ENCODE data around the gene RIPOR3.

DNA sequence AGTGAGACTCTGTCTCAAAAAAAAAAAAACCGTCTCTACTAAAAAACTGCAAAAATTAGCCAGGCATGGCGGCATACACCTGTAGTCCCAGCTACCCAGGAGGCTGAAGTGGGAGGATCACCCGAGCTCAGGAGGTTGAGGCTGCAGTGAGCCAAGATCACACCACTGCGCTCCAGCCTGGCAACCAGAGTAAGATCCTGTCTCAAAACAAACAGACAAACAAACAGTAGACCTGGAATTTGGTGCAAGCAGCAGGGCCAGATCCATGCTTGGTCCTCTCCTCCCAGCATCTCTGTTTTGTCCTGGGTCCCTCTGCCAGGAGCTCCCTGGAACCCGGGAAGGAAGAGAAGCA lies 11.6 kb downstream of the RIPOR3 start:
- no peak for TF ChIP-seq LEF1 (IDR thresholded peaks at IDR 0.05; ENCODE audit: borderline replicate concordance)
- TF ChIP-seq BHLHE40 (IDR thresholded peaks at IDR 0.05; ENCODE audit: borderline replicate concordance), result no peak
- TF ChIP-seq ZNF384 (IDR thresholded peaks at IDR 0.05), result no peak
- TF ChIP-seq SP1 (IDR thresholded peaks at IDR 0.05), result no peak
- TF ChIP-seq ELF4 (IDR thresholded peaks at IDR 0.05), result no peak
- no peak for TF ChIP-seq NFRKB (IDR thresholded peaks at IDR 0.05)
- no peak for TF ChIP-seq FOXA1 (IDR thresholded peaks at IDR 0.05)
- no peak for TF ChIP-seq FOXM1 (IDR thresholded peaks at IDR 0.05; ENCODE audit: borderline replicate concordance)
- TF ChIP-seq L3MBTL2 (conservative IDR thresholded peaks at IDR 0.05), result no peak
- TF ChIP-seq CTBP1 (IDR thresholded peaks at IDR 0.05; ENCODE audit: borderline replicate concordance), result no peak
- TF ChIP-seq, protein P1, sequence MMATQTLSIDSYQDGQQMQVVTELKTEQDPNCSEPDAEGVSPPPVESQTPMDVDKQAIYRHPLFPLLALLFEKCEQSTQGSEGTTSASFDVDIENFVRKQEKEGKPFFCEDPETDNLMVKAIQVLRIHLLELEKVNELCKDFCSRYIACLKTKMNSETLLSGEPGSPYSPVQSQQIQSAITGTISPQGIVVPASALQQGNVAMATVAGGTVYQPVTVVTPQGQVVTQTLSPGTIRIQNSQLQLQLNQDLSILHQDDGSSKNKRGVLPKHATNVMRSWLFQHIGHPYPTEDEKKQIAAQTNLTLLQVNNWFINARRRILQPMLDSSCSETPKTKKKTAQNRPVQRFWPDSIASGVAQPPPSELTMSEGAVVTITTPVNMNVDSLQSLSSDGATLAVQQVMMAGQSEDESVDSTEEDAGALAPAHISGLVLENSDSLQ (IDR thresholded peaks at IDR 0.05), result no peak
- TF ChIP-seq SUZ12 (IDR thresholded peaks at IDR 0.05), result no peak

Measured in HEK293T (cell line).